PFSK-1 (cell line): ENCODE data around the gene PTGER1.

ENCODE experiments used
- POLR2AphosphoS5 ChIP-seq: IDR thresholded peaks from 2 replicates; pipeline ENCODE4 v1.6.1; 2012; ENCODE audit warnings: low read depth, mild to moderate bottlenecking, control low read depth, low read length, moderate library complexity
- SIN3A ChIP-seq: IDR thresholded peaks from 2 replicates; pipeline ENCODE4 v1.6.1; 2012; ENCODE audit warnings: mild to moderate bottlenecking, low read length, moderate library complexity, borderline replicate concordance; ENCODE audit not compliant: insufficient read depth

DNA sequence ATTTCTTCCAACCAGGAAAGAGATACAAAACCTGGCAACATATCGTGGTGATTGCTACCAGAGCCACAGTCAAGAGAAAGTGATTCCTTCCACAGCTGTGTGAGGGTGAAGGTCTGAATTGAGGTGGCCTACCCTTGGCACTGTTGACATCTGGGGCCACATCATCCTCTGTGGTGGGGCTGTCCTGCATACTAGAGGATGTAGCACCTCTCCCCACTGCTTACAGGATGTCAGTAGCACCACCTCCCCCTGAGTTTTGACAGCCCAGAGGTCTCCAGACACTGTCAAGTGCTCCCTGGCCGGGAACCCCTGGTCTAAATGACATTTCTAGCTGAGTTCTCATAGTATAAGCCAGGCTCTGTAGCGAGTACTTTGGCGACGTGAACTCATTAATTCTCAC is 15.5 kb downstream of the PTGER1 start:
- no peak for TF ChIP-seq POLR2AphosphoS5
- no peak for TF ChIP-seq SIN3A
